Measurements from ENCODE around the gene CDC6.

CDC6 gene

DNA sequence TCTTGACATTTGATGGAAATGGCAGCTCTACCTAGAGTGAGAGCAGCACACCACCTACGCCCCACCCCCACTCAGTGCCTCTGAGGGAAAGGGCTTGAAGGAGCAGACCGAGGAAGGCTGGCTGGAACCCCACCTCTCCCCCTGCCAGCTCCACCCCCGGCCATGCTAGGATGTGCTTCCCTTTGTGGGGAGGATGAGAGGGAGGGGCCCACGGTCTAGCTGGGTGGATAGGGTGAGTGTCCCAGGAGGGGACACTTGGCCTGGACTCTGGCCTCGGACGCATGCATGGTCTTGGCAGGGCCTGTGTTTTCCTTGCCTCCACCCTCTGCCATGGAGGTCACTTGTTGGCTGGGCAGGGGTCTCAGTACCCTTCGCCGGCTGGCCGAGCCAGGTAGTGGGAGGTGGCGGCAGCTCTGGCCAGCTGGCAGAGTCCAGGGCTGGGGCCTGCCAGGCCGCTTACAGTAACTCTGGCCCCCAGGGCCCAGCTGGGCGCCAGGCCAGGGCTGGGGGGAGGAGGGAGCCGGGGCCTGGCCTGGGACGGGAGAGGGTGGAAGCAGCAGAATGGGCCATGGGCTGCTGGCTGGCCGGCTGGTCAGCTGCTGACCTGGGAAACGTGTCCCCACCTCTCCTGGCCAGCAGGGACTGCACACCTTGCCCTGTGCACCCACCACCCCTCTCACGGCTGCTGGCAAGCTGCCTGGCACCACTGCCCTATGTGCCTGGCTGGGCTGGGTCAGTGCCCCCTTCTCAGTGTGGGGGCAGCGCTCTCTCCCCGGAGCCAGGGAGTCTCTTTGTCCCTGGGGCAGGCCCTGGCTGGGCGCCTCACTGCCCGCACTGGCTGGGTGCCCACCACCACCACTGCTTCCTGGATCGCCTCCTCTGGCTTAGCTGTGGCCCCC is 44.3 kb downstream of the CDC6 start:
- Mint-ChIP-seq H3K27me3 (ENCODE audit: low read depth, poor library complexity) (no peaks in the 10 kb centered on the region), H3K27ac (no peak overlapping the region), H3K4me3 (no peak overlapping the region)

DNA sequence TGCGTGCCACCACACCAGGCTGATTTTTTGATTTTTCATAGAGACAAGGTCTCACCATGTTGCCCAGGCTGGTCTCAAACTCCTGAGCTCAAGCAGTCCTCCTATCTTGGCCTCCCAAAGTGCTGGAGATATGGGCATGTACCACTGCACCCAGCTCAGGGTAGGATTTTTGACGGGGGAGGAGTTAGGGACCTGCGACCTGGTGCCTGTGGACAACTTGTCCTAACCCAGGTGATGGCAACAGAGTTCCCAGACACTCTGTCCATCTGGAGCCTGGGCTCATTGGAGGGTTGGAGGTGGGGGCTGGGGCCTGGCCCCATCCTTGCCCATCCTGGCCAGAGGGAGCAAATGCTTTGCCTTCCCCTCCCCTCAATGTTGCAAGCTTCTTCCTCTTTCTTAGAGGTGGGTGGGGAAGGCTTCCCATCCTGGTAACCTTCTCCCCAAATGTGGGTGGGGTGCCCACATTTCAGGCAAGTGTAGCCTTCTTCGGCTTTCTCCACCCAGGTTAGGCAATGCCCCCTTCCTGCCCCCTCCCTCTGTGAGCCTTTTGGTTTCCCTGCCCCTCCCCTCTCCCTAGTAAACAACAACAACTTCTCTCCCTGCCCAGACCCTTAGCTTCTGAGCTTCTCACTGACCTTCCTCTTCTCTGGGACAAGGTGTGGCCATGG is 46.2 kb downstream of the CDC6 start:
- peaks cover 68% of the 10 kb centered on the region for H3K4me1 Mint-ChIP-seq
- TF ChIP-seq, protein P1, sequence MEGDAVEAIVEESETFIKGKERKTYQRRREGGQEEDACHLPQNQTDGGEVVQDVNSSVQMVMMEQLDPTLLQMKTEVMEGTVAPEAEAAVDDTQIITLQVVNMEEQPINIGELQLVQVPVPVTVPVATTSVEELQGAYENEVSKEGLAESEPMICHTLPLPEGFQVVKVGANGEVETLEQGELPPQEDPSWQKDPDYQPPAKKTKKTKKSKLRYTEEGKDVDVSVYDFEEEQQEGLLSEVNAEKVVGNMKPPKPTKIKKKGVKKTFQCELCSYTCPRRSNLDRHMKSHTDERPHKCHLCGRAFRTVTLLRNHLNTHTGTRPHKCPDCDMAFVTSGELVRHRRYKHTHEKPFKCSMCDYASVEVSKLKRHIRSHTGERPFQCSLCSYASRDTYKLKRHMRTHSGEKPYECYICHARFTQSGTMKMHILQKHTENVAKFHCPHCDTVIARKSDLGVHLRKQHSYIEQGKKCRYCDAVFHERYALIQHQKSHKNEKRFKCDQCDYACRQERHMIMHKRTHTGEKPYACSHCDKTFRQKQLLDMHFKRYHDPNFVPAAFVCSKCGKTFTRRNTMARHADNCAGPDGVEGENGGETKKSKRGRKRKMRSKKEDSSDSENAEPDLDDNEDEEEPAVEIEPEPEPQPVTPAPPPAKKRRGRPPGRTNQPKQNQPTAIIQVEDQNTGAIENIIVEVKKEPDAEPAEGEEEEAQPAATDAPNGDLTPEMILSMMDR (IDR thresholded peaks at IDR 0.05): no peak
- DNase-seq: no peak
- H3K27ac Mint-ChIP-seq: peak overlapping the region; percentile 97
- H3K4me3 Mint-ChIP-seq: no peak overlapping the region
- H3K27me3 Mint-ChIP-seq (ENCODE audit: low read depth, poor library complexity): no peaks in the 10 kb centered on the region
- no peaks in the 10 kb centered on the region for H3K9me3 Mint-ChIP-seq
- H3K36me3 Mint-ChIP-seq (ENCODE audit: low read depth): peaks cover 26% of the 10 kb centered on the region

More for the DNA sequence above, 44.3 kb downstream of the CDC6 start:
- no peak for DNase-seq
- H3K9me3 Mint-ChIP-seq: no peaks in the 10 kb centered on the region
- TF ChIP-seq, protein P1 (IDR thresholded peaks at IDR 0.05): no peak
- peaks cover 34% of the 10 kb centered on the region for H3K36me3 Mint-ChIP-seq (ENCODE audit: low read depth)
- H3K4me1 Mint-ChIP-seq: peaks cover 69% of the 10 kb centered on the region

DNA sequence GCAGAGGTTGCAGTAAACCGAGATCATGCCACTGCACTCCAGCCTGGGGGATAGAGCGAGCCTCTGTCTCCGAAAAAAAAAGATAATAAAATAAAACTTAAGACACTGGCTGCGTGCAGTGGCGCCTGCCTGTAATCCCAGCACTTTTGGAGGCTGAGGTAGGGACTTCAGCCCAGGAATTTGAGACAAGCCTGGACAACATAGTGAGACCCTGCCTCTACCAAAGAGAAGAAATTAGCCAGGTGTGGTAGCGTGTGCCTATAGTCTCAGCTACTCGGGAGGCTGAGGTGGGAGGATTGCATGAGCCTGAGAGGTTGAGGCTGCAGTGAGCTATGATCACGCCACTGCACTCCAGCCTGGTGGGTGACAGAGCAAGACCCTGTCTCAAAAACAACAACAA is 47.9 kb downstream of the CDC6 start:
- DNase-seq: no peak
- H3K4me3 Mint-ChIP-seq: no peak overlapping the region
- TF ChIP-seq, protein P1 (IDR thresholded peaks at IDR 0.05): no peak
- H3K4me1 Mint-ChIP-seq: peaks cover 74% of the 10 kb centered on the region
- H3K27me3 Mint-ChIP-seq (ENCODE audit: low read depth, poor library complexity): peaks cover 3% of the 10 kb centered on the region
- peak overlapping the region; percentile 97 for H3K27ac Mint-ChIP-seq
- peaks cover 20% of the 10 kb centered on the region for H3K36me3 Mint-ChIP-seq (ENCODE audit: low read depth)
- H3K9me3 Mint-ChIP-seq: no peaks in the 10 kb centered on the region

DNA sequence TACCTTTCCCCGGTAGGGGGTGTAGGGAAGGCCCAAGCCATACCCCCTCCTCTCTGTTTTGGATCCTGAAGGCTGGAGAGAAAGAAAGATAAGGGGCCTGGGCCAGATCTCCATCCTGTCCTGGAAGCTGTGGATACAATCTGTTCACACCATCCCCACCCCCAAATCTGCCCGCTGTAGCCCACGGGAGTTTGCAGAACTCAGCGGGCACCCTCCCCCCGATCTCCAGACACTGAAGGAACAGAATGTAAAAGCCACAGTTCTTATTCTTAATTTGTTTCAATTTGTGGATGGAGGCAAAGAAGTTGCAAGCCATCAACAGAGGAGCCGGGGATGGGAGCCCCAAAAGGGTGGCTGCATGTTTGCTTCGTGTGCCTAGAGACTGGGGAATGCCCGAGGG is 49.7 kb downstream of the CDC6 start:
- no peaks in the 10 kb centered on the region for H3K9me3 Mint-ChIP-seq
- no peak overlapping the region for H3K4me3 Mint-ChIP-seq
- TF ChIP-seq, protein P1 (IDR thresholded peaks at IDR 0.05): no peak
- DNase-seq: no peak
- H3K4me1 Mint-ChIP-seq: peaks cover 71% of the 10 kb centered on the region
- peaks cover 3% of the 10 kb centered on the region for H3K27me3 Mint-ChIP-seq (ENCODE audit: low read depth, poor library complexity)
- no peak overlapping the region for H3K27ac Mint-ChIP-seq
- peaks cover 12% of the 10 kb centered on the region for H3K36me3 Mint-ChIP-seq (ENCODE audit: low read depth)

DNA sequence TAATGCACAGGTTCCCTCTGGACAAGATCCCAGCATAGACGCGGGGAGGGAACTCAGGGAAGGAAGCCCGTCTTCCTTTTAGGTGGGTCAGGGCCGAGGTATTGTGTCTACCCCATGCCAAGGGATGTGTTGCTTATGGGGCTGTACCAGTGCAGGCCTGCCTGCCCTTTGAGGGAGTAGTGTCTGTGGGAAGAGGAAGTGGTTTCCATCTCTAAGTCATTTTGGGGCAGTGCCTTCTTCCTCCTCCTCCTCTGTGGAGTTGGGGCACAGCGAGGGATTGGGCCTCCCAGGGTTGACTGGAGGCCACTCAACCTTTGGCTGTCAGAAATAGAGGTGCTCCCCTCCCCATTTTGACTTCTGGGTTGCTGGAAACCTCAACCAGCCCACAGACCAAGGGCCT is 50.4 kb downstream of the CDC6 start:
- TF ChIP-seq, protein P1 (IDR thresholded peaks at IDR 0.05): no peak
- Mint-ChIP-seq H3K9me3 (no peaks in the 10 kb centered on the region), H3K27me3 (ENCODE audit: low read depth, poor library complexity) (peaks cover 3% of the 10 kb centered on the region), H3K4me1 (peaks cover 68% of the 10 kb centered on the region), H3K27ac (no peak overlapping the region), H3K36me3 (ENCODE audit: low read depth) (peaks cover 7% of the 10 kb centered on the region), H3K4me3 (no peak overlapping the region)
- no peak for DNase-seq
